Breast epithelium (tissue), 3 donors: ENCODE data around the gene ANXA5.

ENCODE experiments used
- POLR2A ChIP-seq: fragments of 450-650 bp; IDR thresholded peaks from one replicate; pipeline ENCODE4 v1.6.1; 2016; ENCODE audit warnings: antibody characterized with exemption, mild to moderate bottlenecking, moderate library complexity
- POLR2AphosphoS5 ChIP-seq, 3 donors: sonication (generic); formaldehyde crosslinking; IDR thresholded peaks; one replicate each; pipeline ENCODE4 v1.6.1; 2017; ENCODE audit warnings: antibody characterized with exemption in 3 of 3
- TF ChIP-seq, protein P1 (sequence below), 3 donors: fragments of 450-650 bp; IDR thresholded peaks; one replicate each; pipeline ENCODE4 v1.5.1; 2016 to 2017; ENCODE audit warnings: antibody characterized with exemption in 3 of 3, mild to moderate bottlenecking in 3 of 3, moderate library complexity in 3 of 3

DNA sequence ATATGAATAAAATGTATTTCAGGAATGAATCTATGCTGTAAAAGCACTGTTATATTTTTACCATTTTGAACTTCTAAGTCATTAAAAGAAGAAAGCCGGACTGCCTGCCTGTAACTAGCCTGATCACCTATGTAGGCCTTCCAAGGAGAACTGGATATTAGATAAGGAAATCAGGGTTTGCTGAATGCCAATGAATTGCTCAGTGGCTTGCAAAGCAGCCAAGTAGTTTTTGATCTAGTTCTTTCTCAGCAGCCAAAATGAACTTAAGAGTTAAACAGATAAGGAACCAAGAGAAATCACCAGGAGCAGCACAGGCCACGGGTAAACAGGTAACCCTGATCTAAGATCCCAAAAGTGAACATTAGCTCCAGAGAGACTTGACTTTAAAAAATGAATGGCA, 3.3 kb downstream of the ANXA5 start:
- TF ChIP-seq POLR2AphosphoS5 (IDR thresholded peaks at IDR 0.05) (no peak), POLR2A (no peak)
- TF ChIP-seq, protein P1, sequence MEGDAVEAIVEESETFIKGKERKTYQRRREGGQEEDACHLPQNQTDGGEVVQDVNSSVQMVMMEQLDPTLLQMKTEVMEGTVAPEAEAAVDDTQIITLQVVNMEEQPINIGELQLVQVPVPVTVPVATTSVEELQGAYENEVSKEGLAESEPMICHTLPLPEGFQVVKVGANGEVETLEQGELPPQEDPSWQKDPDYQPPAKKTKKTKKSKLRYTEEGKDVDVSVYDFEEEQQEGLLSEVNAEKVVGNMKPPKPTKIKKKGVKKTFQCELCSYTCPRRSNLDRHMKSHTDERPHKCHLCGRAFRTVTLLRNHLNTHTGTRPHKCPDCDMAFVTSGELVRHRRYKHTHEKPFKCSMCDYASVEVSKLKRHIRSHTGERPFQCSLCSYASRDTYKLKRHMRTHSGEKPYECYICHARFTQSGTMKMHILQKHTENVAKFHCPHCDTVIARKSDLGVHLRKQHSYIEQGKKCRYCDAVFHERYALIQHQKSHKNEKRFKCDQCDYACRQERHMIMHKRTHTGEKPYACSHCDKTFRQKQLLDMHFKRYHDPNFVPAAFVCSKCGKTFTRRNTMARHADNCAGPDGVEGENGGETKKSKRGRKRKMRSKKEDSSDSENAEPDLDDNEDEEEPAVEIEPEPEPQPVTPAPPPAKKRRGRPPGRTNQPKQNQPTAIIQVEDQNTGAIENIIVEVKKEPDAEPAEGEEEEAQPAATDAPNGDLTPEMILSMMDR (IDR thresholded peaks at IDR 0.05): no peak
